ENCODE results near the gene BPIFB1.

DNA sequence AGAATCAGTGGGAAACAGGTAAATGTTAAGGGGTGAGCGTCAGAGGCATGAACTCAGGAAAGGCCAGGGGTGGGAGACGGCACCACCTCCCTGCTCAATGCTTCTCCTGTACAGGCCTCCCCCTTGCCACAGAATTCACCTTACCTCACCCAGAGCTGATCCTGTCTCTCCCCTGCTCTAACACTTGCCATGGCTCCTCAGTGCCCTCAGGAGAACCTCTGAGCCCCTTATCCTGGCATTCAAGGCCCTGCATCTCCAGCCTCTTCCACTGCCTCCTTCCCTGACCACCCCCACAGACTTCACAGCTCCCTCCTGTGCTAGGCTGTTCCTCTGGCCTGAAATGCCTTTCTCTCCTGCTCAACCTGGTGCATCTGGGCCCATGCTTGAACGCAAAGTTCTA is 33.9 kb downstream of the BPIFB1 start:
- TF ChIP-seq, protein P1, sequence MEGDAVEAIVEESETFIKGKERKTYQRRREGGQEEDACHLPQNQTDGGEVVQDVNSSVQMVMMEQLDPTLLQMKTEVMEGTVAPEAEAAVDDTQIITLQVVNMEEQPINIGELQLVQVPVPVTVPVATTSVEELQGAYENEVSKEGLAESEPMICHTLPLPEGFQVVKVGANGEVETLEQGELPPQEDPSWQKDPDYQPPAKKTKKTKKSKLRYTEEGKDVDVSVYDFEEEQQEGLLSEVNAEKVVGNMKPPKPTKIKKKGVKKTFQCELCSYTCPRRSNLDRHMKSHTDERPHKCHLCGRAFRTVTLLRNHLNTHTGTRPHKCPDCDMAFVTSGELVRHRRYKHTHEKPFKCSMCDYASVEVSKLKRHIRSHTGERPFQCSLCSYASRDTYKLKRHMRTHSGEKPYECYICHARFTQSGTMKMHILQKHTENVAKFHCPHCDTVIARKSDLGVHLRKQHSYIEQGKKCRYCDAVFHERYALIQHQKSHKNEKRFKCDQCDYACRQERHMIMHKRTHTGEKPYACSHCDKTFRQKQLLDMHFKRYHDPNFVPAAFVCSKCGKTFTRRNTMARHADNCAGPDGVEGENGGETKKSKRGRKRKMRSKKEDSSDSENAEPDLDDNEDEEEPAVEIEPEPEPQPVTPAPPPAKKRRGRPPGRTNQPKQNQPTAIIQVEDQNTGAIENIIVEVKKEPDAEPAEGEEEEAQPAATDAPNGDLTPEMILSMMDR (IDR thresholded peaks at IDR 0.05) = no peak
- TF ChIP-seq POLR2A (IDR thresholded peaks at IDR 0.05) = no peak
- no peak for TF ChIP-seq POLR2AphosphoS5 (IDR thresholded peaks at IDR 0.05)

Measured in breast epithelium (tissue), 3 donors.